GM11168 (cell line): Measurements from ENCODE around the gene NME7.

Experiments used
- in situ Hi-C: fragments of 300-500 bp; cut with MboI; formaldehyde crosslinking; loops from one replicate; pipeline ENCODE4 v1.12.0; 2022; ENCODE audit warnings: low sequenced_read_pairs; ENCODE audit not compliant: unreplicated experiment

Gene NME7

GRCh38 chr1:169175461-169175860 lies 192.1 kb downstream of the NME7 start:
- in situ Hi-C loops, result no loop called here

GRCh38 chr1:169163059-169163458 lies 204.5 kb downstream of the NME7 start:
- in situ Hi-C loops, result no loop called here

GRCh38 chr1:169161496-169162194 lies 206.0 kb downstream of the NME7 start:
- in situ Hi-C loops, result no loop called here

GRCh38 chr1:169160845-169161495 lies 206.6 kb downstream of the NME7 start:
- in situ Hi-C loops, result no loop called here

GRCh38 chr1:169156580-169156979 lies 211.0 kb downstream of the NME7 start:
- in situ Hi-C loops, result no loop called here

GRCh38 chr1:169155675-169156074 lies 211.9 kb downstream of the NME7 start:
- in situ Hi-C loops, result no loop called here

GRCh38 chr1:169151338-169151837 lies 216.2 kb downstream of the NME7 start:
- in situ Hi-C loops, result no loop called here

GRCh38 chr1:169150641-169151337 lies 216.8 kb downstream of the NME7 start:
- in situ Hi-C loops, result no loop called here

GRCh38 chr1:169149555-169150286 lies 217.9 kb downstream of the NME7 start:
- in situ Hi-C loops, result no loop called here

GRCh38 chr1:169148472-169149252 lies 218.9 kb downstream of the NME7 start:
- in situ Hi-C loops, result no loop called here

- in situ Hi-C loops, result no loop called here
Observed at GRCh38 chr1:169146576-169147214, 220.9 kb downstream of the NME7 start.

GRCh38 chr1:169144941-169145626 lies 222.5 kb downstream of the NME7 start:
- in situ Hi-C loops, result no loop called here

GRCh38 chr1:169143984-169144383 lies 223.6 kb downstream of the NME7 start:
- in situ Hi-C loops, result no loop called here

- in situ Hi-C loops, result no loop called here
Observed at GRCh38 chr1:169143346-169143745, 224.3 kb downstream of the NME7 start.

GRCh38 chr1:169142129-169142528 lies 225.5 kb downstream of the NME7 start:
- in situ Hi-C loops, result no loop called here

GRCh38 chr1:169141356-169141755 lies 226.2 kb downstream of the NME7 start:
- in situ Hi-C loops, result no loop called here

- in situ Hi-C loops, result no loop called here
Observed at GRCh38 chr1:169138866-169139670, 228.5 kb downstream of the NME7 start.

- in situ Hi-C loops, result no loop called here
Observed at GRCh38 chr1:169137357-169137756, 230.2 kb downstream of the NME7 start.
